Muscle of leg (tissue), 11 donors: ENCODE data around the gene RNF11. TPM values are rescaled to one million over a fixed set of nuclear protein-coding genes. Genes with fewer than 3 reads are reported as not detected.
A peak's percentile ranks its signal among the peaks of the same experiment; 100 is the strongest.
"Not testable (repeated sequence)": the region's sequence is repeated elsewhere in the genome, so short reads cannot be mapped to it uniquely, and the experiment has no call there.

ENCODE experiments used
- DNase-seq: peaks from one replicate; pipeline ENCODE4 v3.0.0; 2013
- H3K27ac ChIP-seq: one replicate; pipeline ENCODE4 v1.5.1; 2013; ENCODE audit warnings: mild to moderate bottlenecking, low read length, control low read depth
- H3K27me3 ChIP-seq: one replicate; pipeline ENCODE4 v1.6.1; 2013; ENCODE audit warnings: low read length; ENCODE audit not compliant: control insufficient read depth, insufficient read depth
- H3K36me3 ChIP-seq: one replicate; pipeline ENCODE4 v1.6.1; 2013; ENCODE audit warnings: low read length; ENCODE audit not compliant: control insufficient read depth, insufficient read depth
- H3K4me1 ChIP-seq: one replicate; pipeline ENCODE4 v1.6.1; 2013; ENCODE audit warnings: low read length; ENCODE audit not compliant: control insufficient read depth, insufficient read depth
- H3K4me3 ChIP-seq: one replicate; pipeline ENCODE4 v1.5.1; 2013; ENCODE audit warnings: low read length, control low read depth
- H3K9me3 ChIP-seq: replicated peaks from 2 replicates; pipeline ENCODE4 v1.6.1; 2013; ENCODE audit warnings: low read depth, low read length; ENCODE audit not compliant: control insufficient read depth
- WGBS: methylation state at CpG from one replicate; pipeline ENCODE4 v1.1.5; 2013; ENCODE audit warnings: missing lambda C conversion rate; ENCODE audit not compliant: insufficient coverage; 5-methylcytosine and 5-hydroxymethylcytosine counted together
- polyA plus RNA-seq, 8 donors: library from polyadenylated mRNA; unstranded; fragments of 120-200 nt; gene quantifications; one replicate each; pipeline versions ENCODE4 v1.2.1 to v1.2.3, GENCODE V29; 2013; ENCODE audit warnings: inconsistent platforms in 1 of 8, low replicate concordance in 1 of 8; ENCODE audit not compliant: insufficient read length in 8 of 8, insufficient read depth in 1 of 8
- total RNA-seq: library from RNA; stranded (reverse); fragments of 120-200 nt; gene quantifications from one replicate; pipeline ENCODE4 v1.2.4, GENCODE V29; 2013

RNF11 gene
- total and polyA plus RNA-seq, 9 donors, result 73.9 to 109 (median 100) TPM

- no peaks in the 10 kb centered on the region for H3K27me3 ChIP-seq
- no CpG with 5 or more reads among the region's 3 CpGs for WGBS
- no peaks in the 10 kb centered on the region for H3K36me3 ChIP-seq
- H3K4me3 ChIP-seq, result no peak overlapping the region
- no peaks in the 10 kb centered on the region for H3K9me3 ChIP-seq
- DNase-seq, result peak; percentile 35
- H3K4me1 ChIP-seq, result no peaks in the 10 kb centered on the region
- no peak overlapping the region for H3K27ac ChIP-seq
These were observed 26.0 kb upstream of the RNF11 start for GRCh38 chr1:51210055-51210454.

- H3K4me3 ChIP-seq, result no peak overlapping the region
- WGBS, result 38% methylated on average over 1 of the region's 3 CpGs
- H3K4me1 ChIP-seq, result no peaks in the 10 kb centered on the region
- no peak overlapping the region for H3K27ac ChIP-seq
- H3K9me3 ChIP-seq, result no peaks in the 10 kb centered on the region
- H3K27me3 ChIP-seq, result no peaks in the 10 kb centered on the region
- no peak for DNase-seq
- no peaks in the 10 kb centered on the region for H3K36me3 ChIP-seq
These were observed 25.4 kb upstream of the RNF11 start for GRCh38 chr1:51210676-51211075.

DNA sequence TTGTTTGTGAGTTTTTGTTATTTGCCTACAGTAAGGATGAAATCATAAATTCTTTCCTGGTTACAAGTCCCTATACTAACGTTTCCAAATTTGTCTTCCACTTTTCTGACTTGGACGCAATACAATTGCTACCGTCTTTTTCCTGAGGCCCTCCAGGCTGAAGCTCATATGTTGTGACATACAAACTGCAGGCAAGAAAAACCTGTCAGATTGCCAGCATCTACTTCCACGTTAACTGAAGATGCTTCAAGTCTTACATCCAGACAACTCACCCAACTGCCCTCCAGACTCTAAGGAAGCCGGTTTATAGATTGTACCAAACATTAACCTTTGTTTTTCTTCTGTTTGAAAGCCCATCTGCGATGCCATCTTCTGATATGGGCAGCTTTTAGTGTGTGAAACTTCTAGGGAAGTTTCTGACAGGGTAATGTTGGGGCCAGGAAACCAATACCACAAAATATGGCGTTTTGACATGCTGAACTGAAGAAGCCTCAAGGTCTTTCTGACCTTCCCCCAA, 21.4 kb upstream of the RNF11 start:
- H3K27ac ChIP-seq, result no peak overlapping the region
- no peak overlapping the region for H3K4me3 ChIP-seq
- H3K36me3 ChIP-seq, result no peaks in the 10 kb centered on the region
- no peaks in the 10 kb centered on the region for H3K9me3 ChIP-seq
- no peaks in the 10 kb centered on the region for H3K27me3 ChIP-seq
- WGBS, result 12% methylated on average over 5 of the region's 7 CpGs
- no peaks in the 10 kb centered on the region for H3K4me1 ChIP-seq
- DNase-seq, result peak; percentile 88

- H3K36me3 ChIP-seq, result no peaks in the 10 kb centered on the region
- DNase-seq, result no peak
- H3K4me1 ChIP-seq, result no peaks in the 10 kb centered on the region
- H3K4me3 ChIP-seq, result no peak overlapping the region
- no peak overlapping the region for H3K27ac ChIP-seq
- H3K9me3 ChIP-seq, result no peaks in the 10 kb centered on the region
- WGBS, result no CpG with 5 or more reads among the region's 1 CpG
- no peaks in the 10 kb centered on the region for H3K27me3 ChIP-seq
These were observed 20.9 kb upstream of the RNF11 start for GRCh38 chr1:51215169-51215568.

DNA sequence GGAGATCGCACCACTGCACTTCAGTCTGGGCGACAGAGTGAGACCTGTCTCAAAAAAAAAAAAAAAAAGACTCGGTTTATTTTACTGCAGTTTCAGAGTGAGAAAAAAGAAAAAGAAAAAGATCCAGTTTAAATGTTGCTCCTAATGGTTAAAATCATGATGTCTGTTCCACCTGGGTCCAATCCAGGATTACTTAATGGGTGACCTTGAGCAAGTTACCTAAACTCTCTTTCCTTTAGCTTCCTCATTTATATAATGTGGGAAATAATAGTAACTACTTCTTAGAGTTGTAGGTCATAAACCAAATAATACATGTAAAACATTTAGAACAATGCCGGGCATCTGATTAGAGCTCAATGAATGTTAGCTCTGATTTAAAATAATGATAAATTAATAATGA, 19.4 kb upstream of the RNF11 start:
- Histone ChIP-seq H3K4me3 (no peak overlapping the region), H3K4me1 (no peaks in the 10 kb centered on the region), H3K9me3 (no peaks in the 10 kb centered on the region), H3K36me3 (no peaks in the 10 kb centered on the region), H3K27ac (no peak overlapping the region), H3K27me3 (no peaks in the 10 kb centered on the region)
- DNase-seq, result no peak
- 94% methylated on average over 2 of the region's 4 CpGs for WGBS

DNA sequence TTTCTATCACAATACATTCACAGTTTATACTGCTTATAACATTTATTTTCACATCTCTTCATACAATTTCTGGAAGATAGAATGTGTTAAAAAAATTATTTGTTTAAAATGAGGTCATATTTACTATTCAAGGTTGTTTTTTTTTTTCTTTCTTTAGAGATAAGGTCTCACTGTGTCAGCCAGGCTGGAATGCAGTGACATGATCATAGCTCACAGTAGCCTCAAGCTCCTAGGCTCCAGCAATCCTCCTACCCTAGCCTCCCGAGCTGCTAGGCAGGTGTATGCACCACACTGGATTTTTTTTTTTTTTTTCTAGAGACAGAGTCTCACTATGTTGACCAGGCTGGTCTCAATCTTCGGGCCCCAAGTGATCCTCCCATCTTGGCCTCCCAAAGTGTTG, 19.0 kb upstream of the RNF11 start:
- Histone ChIP-seq H3K36me3 (no peaks in the 10 kb centered on the region), H3K4me3 (no peak overlapping the region), H3K4me1 (no peaks in the 10 kb centered on the region), H3K9me3 (no peaks in the 10 kb centered on the region), H3K27me3 (no peaks in the 10 kb centered on the region), H3K27ac (no peak overlapping the region)
- WGBS, result 86% methylated on average over 1 of the region's 2 CpGs
- no peak for DNase-seq

DNA sequence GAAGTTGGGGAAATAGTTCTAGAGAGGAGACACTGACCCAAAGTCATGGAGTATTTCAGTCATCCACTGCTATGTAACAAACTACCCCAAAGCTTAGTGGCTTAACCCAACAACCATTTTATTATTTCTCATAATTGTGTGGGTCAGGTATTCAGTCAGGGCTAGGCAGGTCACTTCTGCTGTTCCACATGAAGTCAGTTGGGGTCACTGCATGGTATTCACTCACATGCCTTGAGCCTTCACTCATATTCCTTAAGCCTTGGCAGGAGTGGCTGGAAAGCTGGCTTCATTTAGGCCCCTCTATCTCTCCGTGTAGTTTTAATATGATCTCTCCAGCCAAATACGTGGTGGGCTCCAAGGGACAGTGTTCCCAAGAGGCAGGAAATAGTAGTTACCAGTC, 17.5 kb upstream of the RNF11 start:
- Histone ChIP-seq H3K4me1 (no peaks in the 10 kb centered on the region), H3K4me3 (no peak overlapping the region), H3K27me3 (no peaks in the 10 kb centered on the region), H3K9me3 (no peaks in the 10 kb centered on the region), H3K27ac (no peak overlapping the region), H3K36me3 (no peaks in the 10 kb centered on the region)
- DNase-seq, result no peak
- WGBS, result no CpG with 5 or more reads among the region's 2 CpGs

- no peak overlapping the region for H3K27ac ChIP-seq
- H3K4me3 ChIP-seq, result no peak overlapping the region
- no peaks in the 10 kb centered on the region for H3K9me3 ChIP-seq
- H3K36me3 ChIP-seq, result no peaks in the 10 kb centered on the region
- DNase-seq, result no peak
- no peaks in the 10 kb centered on the region for H3K27me3 ChIP-seq
- no CpG with 5 or more reads among the region's 5 CpGs for WGBS
- no peaks in the 10 kb centered on the region for H3K4me1 ChIP-seq
These were observed 17.1 kb upstream of the RNF11 start for GRCh38 chr1:51219022-51219421.

GRCh38 chr1:51221529-51221928, 14.5 kb upstream of the RNF11 start:
- H3K36me3 ChIP-seq, H3K4me3 ChIP-seq, H3K27ac ChIP-seq, H3K9me3 ChIP-seq, H3K4me1 ChIP-seq, H3K27me3 ChIP-seq, DNase-seq: not testable (repeated sequence)
- 91% methylated on average over 2 of the region's 3 CpGs for WGBS

GRCh38 chr1:51222136-51222787, 13.8 kb upstream of the RNF11 start:
- no peaks in the 10 kb centered on the region for H3K9me3 ChIP-seq
- no peaks in the 10 kb centered on the region for H3K36me3 ChIP-seq
- no peak overlapping the region for H3K4me3 ChIP-seq
- WGBS, result no CpG with 5 or more reads among the region's 6 CpGs
- no peaks in the 10 kb centered on the region for H3K27me3 ChIP-seq
- H3K27ac ChIP-seq, result no peak overlapping the region
- no peak for DNase-seq
- H3K4me1 ChIP-seq, result no peaks in the 10 kb centered on the region

DNA sequence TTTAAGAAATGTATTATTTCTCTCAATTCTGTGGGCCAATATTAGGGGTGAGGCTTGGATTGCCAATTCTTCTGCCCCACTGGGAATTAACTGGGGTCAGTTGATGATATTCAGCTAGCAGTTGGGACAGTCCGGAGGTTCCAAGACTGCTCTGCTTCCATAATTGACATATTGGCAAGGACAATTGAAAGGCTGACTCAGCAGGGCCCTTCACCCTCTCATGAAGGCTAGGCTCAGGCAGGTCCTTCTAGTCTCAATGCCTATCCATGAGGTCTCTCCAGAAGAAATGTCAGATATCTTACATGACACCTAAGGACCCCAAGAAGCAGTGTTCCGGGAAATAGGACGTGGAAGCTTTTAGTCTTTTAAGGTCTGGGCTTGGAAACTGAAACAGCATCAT, 13.3 kb upstream of the RNF11 start:
- Histone ChIP-seq H3K36me3 (no peaks in the 10 kb centered on the region), H3K27ac (no peak overlapping the region), H3K27me3 (no peaks in the 10 kb centered on the region), H3K4me3 (no peak overlapping the region), H3K9me3 (no peaks in the 10 kb centered on the region), H3K4me1 (no peaks in the 10 kb centered on the region)
- no peak for DNase-seq
- WGBS, result 57% methylated on average over 1 of the region's 3 CpGs
